ENCODE data around the gene CGREF1.

GRCh38 chr2:27069961-27070618 lies 48.8 kb downstream of the CGREF1 start:
- TF ChIP-seq, protein P1, sequence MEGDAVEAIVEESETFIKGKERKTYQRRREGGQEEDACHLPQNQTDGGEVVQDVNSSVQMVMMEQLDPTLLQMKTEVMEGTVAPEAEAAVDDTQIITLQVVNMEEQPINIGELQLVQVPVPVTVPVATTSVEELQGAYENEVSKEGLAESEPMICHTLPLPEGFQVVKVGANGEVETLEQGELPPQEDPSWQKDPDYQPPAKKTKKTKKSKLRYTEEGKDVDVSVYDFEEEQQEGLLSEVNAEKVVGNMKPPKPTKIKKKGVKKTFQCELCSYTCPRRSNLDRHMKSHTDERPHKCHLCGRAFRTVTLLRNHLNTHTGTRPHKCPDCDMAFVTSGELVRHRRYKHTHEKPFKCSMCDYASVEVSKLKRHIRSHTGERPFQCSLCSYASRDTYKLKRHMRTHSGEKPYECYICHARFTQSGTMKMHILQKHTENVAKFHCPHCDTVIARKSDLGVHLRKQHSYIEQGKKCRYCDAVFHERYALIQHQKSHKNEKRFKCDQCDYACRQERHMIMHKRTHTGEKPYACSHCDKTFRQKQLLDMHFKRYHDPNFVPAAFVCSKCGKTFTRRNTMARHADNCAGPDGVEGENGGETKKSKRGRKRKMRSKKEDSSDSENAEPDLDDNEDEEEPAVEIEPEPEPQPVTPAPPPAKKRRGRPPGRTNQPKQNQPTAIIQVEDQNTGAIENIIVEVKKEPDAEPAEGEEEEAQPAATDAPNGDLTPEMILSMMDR (IDR thresholded peaks at IDR 0.05): no peak
- TF ChIP-seq POLR2A (IDR thresholded peaks at IDR 0.05; ENCODE audit: low read depth) (no peak), EP300 (IDR thresholded peaks at IDR 0.05) (no peak), POLR2AphosphoS5 (IDR thresholded peaks at IDR 0.05) (no peak)
